Fibroblast of the conjunctiva (primary cell): ENCODE results near the gene SEC61G.

ENCODE experiments used
- DNase-seq: peaks from one replicate; pipeline ENCODE4 v3.0.0-alpha.2; 2010; ENCODE audit warnings: low read depth

The SEC61G gene

DNA sequence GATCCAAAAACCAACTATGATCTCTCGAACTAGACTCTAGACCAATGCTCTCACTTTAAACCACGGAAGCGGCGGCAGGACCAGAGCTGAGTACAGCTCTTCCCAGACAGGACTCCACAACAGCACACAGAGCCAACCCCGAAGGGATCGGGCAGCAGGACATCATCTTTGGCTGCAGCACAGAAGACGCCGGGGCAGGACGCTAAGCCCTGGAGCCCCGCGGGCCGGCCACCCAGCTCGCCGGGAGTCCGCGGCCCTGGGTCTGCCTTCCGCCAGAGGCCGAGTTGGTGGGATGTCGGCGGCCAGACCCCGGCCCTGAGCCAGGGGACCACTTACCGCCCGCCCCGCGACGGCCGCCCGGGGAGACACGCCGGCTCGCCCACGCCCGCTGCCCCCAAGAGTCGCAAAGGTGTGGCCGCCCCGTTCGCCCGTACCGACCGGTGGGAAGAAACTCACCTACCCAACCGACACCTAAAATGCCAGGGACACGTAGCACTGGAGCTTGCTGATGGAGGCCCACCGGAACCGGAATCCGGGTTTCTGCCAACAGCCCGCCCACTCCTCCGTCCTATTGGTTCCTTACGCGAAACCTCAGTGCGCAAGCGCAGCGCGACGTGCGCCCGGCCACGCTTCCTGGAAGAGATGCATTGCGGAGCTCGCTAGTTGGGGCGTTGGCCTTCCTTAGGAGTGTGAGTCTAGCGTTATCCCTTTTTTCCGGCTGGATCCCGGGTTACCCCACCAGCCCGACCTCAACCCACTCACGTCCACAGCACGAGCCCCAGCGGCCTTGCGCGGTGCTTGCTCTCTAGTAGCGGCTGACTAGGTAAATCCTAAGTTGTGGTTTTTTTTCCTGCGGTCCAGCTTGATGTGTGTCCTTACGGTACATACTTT lies at the start of gene SEC61G:
SEC61G (minus strand) TSS at position 510 of the 891 bp plus-strand sequence. CDS start 1,623 bp downstream, outside the sequence.
- peak; percentile 96 for DNase-seq

DNA sequence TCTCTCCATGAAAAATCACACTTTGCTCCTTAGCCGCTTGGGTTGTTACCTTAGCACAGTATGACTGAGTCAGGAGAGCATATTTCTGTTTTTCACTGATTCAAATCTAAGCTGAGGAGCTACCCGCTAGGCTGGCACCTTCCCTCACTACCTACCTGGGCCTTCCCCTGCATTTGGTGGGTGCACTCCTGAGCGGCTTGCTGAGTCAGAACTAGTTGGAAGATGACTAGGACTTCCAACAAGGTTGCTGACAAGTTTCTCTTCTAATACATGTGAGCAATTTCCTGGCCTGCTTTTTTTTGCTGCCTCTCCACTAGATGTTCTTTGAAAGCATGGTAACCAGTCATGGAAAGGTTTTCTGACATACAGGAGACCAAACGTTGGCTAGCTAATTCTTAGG lies 43.8 kb upstream of the SEC61G start:
- no peak for DNase-seq

DNA sequence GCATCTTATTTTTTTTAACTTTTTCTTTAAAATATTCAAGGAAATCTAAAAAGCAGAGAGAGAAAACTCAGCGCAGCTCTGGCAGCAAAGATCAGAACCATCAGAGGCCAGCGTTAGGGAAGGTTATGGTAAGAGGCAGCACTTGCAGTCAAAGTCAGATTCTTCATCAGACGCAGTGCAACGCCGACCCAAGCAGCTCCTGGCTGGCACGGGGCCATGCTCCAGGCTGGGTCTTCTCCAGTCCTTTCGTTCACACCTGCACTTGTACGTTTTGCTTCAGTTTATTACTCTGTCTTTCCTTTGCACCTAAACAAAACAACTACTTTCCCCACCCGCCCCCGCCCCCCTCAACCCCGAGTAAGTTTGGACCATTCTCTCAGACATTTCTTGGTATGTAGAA lies 43.1 kb upstream of the SEC61G start:
- no peak for DNase-seq

DNA sequence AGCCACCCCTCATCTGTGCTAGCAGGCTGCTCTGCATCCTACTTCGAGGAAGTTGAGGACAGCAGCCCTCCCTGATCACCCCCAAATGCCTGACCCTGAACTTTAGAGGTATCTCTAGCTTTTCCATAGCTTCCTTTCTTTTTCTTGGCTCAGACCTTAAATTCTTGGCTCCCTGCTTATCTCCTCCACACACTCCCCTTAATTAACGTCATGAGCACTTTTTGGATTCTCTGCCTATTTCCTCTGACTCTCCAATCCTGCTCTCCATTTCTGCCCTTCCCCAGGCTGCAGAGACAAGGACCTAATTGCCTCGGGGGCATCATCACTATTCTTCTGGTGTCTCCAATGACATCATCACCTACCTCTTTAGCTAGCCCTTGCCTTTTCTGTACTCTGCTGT lies 40.8 kb upstream of the SEC61G start:
- DNase-seq = no peak

DNA sequence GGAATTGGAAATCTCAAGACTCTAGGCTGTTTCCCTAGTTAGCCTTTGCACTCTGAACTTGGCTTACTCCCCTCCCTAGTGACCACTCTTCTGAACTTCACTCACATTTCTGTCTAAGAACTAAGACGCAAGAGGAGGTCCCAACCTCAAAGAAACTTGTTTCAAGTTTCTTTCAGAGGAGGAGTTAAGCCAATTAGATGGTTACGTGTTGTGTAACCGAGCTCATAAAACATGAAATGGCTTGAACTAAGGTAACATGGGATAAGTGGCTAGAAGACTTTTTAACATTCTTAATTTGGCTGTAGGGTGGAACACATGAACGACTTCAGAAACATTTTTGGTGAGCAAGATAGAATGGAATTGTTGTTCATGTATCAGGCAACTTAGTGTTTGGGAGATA lies 39.5 kb upstream of the SEC61G start:
- DNase-seq = no peak

DNA sequence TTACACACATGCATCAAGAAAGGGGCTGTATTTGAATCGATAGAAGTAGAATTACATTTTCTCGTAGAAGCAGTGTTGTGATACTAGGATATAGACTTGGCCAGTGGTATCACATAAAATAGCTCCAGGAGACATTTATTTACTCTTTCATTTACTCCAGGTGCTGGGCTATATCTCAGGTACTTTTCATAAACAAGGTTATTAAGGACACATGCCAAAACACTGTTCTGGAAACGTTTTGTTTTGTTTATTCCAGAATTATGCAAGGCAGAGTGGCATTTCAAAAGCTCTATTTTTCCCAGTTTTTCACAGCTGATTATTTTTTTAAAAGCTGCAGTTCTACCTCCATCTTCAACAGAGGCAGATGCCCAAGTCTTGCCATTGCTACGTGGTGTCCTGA lies 37.8 kb upstream of the SEC61G start:
- DNase-seq = no peak

DNA sequence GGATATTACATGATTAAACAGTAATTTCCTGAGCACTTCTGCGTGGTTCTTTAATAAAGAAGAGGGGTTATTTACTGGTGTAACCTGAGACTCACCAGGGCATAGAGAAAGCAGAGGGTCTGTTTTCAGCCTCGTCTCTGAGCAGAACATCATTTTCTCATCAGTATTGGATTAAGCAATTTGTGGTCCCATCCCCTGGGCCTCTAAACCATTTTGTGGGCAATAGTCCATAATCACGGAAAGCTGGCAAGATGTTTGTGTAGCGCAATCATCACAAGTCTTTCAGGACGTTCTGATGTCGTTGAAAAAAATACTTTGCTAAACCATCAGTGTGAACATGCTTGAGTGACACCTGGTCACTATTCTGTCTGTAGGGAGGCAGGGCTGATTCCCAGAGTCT lies 37.1 kb upstream of the SEC61G start:
- DNase-seq = peak; percentile 54

DNA sequence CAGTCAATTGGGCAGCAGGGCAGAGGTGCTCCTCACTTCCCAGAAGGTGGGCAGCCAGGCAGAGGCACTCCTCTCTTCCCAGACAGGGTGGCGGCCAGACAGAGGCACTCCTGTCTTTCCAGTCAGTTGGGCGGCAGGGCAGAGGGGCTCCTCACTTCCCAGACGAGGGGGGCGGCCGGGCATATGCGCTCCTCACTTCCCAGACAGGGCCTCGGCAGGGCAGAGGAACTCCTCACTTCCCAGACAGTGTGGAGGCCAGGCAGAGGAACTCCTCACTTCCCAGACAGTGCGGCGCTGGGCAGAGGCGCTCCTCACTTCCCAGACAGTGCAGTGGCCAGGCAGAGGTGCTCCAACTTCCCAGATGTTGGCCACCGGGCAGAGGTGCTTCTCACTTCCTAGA lies 33.4 kb upstream of the SEC61G start:
- no peak for DNase-seq

DNA sequence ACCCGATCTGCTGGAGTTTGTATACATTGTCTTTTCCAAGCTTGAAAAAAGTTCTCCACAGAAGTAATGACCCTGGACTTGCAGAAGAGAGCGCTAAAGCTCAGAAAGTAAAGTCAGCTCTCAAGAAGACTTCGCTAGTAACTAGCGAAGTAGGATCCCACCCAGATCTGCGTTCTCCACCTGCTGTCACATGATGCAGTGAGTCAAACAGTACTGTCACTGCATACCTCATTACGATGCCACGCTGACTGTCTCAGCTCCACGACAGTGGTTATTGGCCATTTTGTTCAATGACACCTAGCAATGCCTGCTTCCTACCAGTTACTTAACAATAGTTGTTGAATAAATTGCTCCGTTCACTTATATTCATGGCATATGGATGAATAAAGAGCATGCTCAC lies 29.7 kb upstream of the SEC61G start:
- DNase-seq = peak; percentile 86

DNA sequence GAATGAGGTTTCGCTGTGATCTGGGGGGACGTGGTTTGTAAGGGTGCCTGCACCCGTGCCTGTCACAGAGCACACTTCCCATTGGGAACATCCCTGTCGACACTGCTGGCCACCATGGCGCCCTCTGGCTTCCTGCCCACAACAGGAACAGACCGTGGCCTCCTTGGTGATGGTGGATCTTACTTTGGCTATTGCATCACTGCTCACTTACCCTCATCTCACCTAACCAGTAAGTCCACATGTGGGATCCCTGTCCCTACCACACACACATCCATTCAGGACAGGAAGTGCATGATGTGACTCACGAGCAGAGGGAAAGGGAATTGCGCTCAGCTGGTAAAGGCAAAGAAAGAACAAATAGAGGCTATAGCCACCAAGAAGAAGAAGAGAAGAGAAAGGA lies 26.2 kb upstream of the SEC61G start:
- no peak for DNase-seq

DNA sequence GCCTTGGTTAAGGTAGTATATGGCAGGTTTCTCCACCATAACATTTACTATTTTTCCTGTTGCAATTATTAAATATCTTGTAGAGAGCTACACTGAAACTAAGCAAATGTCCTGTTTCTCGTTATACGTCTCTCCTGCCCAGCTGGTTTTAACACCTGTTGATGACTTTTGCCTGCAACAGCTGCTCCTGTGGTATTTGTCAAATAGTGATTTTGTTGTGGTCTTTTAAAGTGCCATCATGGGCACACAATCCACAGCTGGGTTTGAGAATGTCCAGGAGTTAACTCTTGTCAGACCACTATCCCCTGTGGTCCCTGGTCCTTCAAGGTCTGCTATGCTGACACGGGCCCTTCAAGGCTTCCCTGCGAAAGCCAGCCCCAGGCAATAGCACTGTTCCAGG lies 24.9 kb upstream of the SEC61G start:
- DNase-seq = no peak

DNA sequence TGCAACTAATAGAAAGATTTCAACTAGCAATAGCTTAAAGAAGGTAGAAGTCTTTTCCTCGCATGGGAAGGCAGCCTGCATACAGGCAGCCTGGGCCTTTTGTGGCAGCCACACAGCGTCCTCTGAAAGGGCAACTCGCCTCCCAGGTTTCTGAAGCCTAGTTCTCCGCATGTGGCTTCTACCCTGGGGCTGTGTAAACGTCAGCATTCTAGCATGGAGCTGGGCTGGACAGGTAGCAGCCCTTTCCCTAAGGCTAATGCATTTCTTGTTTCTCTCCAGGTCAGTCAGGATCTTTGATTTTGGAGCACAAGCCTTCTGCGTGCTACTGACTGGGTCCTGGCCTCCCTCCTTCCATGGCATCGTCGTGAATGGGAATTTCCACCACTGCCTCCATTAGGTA lies 23.8 kb upstream of the SEC61G start:
- no peak for DNase-seq

DNA sequence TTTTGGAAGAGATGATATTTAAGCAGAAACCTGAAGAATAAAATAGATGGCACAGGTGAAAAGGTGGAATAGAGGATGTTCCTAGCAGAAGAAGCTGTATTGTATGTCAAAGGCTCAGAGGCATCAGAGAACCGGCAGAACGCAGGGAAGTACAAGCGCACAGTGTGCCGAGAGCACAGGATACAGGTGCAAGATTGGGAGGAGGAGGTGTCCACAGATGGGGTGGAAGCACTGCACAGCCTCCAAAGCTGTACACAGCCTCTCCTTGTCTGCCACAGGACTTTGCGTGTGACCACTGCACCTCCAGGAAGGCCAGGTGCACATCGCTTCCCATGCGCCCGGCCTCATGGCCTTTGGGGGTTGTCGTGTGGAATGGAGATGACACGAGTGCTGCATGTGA lies 23.3 kb upstream of the SEC61G start:
- no peak for DNase-seq

DNA sequence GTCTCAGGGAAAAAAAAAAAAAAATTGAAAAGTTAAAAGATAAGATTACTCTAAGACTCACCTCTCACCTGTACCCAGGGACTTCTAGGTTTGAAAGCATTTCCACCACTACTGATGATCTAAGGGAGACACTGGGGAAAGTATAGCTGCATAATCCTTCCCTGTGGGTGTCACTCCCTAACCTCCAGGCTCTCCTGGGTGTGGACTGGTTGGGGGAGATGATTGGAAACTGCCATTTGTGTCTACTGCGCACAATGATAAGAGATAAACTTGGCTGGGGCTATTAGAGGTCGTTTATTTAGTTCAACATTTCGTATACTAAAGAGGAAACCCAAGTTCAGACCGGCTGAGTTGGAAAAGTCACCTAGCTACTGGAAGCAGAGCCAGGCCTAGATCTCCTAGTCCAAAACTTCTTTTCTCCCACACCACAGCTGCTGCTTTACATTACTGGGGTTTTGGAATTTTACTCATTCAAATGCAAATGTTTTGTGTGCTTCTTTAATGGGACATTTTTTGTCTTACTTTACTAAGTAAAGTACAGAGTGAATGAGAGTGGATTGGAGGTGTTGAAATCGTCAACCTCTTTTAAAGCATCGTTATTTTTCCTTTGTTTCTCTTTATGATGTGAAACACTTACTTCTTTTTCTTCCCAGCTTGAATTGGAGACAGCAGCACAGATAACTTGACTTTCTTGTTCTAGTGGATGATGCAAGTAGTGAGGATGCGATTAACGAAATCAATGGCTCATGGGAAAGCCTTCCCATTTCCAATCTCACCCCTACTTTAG lies 22.3 kb upstream of the SEC61G start:
- no peak for DNase-seq

DNA sequence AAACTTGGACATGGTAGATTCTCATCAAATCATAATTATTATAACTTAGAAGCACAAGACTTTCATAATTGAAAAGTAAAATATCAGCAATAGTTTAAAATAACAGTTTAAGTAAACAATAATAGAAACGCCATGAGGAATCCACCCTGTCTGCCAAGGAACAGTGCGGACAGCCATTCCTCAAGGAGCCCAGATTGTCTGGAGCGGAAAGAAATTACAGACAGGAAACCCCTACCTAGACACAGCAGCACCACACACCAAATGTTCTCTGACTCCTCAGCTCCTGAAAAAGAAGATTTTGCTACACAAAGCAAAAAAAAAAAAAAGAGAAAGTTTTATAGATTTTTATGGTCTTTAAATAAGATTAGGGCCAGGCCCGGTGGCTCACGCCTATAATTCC lies 21.5 kb upstream of the SEC61G start:
- DNase-seq = no peak

DNA sequence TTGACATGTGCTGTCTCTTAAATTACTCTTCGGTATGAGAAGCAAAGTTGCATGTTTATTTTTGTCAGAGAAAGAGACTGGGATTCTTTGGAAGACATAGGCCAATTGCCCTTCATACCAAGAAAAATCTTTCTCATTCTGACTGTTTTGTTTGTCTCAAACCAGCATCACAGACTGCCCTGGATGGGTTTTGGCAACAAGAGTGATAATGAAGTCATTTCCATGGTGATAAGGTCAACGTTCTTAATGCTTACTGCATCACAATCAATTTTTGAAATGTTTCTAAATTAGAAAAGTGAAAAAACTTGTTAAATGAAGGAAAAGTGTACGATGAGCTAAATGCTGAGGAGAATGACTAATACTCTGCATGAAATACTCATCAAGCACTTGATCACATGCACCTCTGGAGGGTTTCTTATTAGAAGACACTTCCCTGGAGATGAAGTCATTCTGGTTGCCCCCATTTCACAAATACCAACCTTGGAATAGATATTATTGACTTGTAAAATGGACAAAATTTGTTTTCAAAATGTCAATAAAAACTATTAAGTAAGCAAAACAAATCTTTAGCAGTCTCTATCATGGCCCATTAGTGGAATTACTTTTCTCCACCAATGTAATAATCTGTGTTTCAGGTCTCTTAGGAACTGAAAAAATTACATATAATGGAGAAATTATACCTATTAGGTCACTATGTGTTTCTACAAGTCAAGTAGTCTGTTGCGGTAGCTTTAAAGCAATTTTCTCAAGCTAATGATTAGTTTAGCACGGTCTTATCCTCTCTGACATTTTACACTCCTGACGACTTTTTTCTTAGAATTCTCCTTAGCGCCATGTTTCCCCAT lies 19.9 kb upstream of the SEC61G start:
- no peak for DNase-seq

DNA sequence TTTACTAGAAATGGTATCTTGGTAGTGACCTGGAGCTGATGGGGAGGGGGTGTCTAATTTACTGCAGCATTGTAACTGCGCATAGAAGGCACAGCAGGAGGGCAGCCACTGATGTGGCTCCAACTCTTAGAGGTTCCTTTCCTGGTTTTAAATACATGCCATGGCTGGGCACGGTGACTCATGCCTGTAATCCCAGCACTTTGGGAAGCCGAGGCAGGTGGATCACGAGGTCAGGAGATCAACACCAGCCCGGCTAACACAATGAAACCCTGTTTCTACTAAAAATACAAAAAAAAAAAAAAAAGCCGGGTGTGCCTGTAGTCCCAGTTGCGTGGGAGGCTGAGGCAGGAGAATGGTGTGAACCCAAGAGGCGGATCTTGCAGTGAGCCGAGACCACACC lies 19.2 kb upstream of the SEC61G start:
- DNase-seq = no peak

DNA sequence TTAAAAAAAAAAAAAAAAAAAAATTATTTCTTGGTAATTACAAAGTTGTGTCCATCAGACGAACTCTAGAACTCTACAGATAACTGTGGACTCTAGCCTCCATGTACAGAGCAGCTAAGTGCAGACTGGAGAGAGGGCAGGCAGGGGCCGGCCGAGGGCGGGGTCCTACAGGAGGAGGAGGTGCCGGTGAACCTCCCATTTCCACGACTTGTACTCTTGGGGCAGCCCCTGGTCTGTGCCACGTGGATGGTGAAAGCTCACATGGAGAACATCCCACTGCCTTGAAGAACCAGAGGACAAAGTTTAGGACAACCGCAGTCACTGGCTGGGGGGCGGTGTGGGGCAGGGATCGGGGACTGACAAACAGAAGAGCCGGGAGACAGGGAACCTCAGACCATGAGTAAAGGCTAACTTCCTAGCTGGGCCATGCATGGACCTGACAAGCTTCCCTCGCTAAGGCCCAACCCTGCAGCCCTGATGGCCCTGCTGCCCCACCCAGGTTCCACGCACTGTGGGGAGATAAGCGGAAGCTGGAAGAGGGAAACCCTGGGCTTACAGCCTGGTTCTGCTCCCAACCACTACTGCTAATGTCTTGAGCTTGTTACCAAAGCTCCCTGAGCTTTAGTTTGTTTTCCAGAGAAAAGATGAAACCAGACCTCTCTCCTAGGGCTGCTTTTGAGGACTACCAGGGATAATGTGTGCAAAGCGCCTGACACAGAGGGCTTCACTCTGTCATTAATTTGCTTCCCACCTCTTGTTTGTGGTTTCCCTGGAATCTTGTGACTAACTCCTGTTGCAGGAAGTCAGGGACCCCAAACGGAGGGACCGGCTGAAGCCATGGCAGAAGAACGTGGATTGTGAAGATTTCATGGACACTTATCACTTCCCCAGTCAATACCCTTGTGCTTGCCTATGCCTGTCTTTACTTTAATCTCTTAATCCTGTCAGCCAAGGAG lies 16.1 kb upstream of the SEC61G start:
- no peak for DNase-seq

DNA sequence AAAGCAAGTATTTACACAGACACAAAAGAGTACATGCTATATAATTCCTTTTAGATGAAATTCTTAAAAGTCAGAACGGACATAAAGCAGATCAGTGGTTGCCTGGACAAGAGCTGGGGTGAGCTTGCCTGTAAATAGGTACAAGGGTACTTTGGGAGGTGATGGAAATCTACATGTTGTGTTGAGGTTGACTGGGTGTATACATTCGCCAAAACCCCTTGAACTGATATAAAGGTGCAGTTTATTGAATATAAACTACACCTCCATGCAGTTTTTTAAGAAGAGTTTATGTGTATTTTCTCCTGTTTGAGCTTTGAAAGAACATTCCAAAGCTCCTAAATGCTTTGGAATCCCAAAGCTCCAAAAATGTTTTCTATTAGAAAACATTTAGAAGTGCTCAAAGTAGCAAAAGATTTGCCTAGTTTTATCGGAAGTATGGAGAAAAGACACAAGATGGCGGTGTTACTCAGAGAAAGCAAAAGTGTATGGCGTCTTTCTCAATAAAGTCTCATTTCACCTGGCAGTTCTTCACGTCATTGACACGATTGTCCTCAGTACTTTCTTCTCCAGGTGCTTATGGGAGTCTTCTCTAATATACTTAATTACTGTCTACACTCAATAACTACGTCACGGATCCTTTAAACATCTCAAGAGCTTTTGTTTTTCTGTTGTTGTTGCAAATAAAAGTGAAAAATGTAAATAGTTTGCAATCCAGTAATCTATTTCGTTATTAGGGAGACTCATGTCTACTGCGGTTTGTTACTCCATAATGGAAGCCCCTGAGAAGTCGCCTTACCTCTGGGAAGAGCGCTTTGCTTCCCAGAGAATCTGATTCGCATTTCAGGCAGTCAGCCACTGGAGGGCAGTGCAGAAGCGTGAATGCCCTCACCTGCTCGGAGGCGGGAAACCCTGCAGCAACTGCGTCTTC lies 14.7 kb upstream of the SEC61G start:
- peak; percentile 78 for DNase-seq

DNA sequence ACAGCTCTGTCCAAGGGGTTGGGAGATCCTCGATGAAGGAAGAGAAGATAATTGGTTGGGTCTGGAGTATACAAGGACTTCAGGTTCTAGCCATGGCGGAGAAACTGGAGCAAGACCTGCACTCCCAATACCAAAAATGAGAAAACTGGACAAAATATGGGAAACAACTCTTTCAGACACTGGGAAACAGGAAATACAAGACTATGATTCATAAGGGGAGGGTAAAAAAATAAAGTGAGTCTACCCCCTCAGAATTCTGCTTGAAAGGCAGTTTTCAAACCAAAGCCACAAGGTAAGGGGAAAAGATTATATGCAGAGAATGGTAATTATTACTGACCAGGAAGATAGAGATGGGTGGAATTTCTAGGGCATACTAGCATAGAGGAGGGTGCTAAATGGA lies 10.2 kb upstream of the SEC61G start:
- no peak for DNase-seq
